ENCODE measurements around the gene PPT1.
A peak's percentile ranks its signal among the peaks of the same experiment; 100 is the strongest.

The PPT1 gene

DNA sequence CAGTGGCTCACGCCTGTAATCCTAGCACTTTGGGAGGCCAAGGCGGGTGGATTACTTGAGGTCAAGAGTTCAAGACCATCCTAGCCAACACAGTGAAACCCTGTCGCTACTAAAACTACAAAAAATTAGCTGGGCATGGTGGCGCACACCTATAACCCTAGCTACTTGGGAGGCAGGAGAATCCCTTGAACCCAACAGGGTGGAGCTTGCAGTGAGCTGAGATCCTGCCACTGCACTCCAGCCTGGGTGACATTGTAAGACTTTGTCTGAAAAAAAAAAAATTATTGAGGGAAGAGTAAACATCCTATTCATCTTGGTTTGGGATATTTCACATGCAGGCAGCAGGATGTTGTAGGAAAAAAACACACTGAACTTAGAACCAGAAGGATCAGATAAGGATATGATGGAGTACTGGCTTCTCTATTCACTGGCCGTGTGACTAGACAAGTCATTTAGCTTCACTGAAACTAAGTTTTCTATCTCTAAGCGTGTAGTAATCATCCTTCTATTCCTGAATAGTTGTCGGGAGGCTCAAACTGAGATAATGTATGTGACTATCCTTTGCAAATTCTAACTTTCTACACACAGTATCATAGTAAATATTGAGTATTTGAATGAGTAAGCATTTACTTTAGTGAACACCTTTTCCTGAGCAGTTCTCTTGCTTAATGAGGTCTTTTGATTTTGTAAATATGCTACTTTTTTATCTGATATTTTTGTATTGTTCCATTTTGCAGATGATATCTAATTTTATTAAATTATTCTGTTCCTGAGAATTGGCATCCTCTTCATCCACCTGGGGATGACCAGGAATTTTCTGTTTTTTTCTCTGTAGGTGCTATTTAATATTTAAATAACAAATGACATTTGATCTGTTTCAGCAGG is 38.4 kb downstream of the PPT1 start:
- Mint-ChIP-seq H3K27ac (ENCODE audit: low read depth) (peak overlapping the region; percentile 63), H3K4me1 (peaks cover 87% of the 10 kb centered on the region), H3K36me3 (ENCODE audit: insufficient read depth) (peaks cover 54% of the 10 kb centered on the region), H3K4me3 (peak overlapping the region; percentile 70), H3K9me3 (no peaks in the 10 kb centered on the region), H3K27me3 (no peaks in the 10 kb centered on the region)
- no peak for DNase-seq (ENCODE audit: low spot score in 2 of 2)
- no peak for ATAC-seq (replicated peaks; ENCODE audit: extremely low read depth, poor library complexity, severe bottlenecking)

DNA sequence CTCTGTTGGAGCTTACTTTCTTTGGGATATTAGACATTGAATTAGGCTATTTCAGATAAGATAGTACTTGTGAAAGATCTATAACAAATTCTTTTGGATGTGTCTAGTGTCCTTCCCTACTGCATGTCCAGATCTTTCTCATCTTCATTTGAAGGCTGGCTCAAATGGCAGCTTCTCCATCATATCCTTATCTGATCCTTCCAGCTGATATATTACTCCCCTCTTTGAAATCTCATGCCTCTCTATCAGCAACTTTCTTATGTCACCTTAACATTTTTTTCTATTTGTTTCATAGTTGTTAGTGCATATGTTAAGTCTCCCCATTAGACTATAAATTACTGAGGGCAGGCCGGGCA is 39.0 kb downstream of the PPT1 start:
- H3K27ac Mint-ChIP-seq (ENCODE audit: low read depth) = peak overlapping the region; percentile 63
- peaks cover 50% of the 10 kb centered on the region for H3K36me3 Mint-ChIP-seq (ENCODE audit: insufficient read depth)
- no peaks in the 10 kb centered on the region for H3K27me3 Mint-ChIP-seq
- no peak for DNase-seq (ENCODE audit: low spot score in 2 of 2)
- peaks cover 88% of the 10 kb centered on the region for H3K4me1 Mint-ChIP-seq
- ATAC-seq (replicated peaks; ENCODE audit: extremely low read depth, poor library complexity, severe bottlenecking) = no peak
- no peaks in the 10 kb centered on the region for H3K9me3 Mint-ChIP-seq
- H3K4me3 Mint-ChIP-seq = peak overlapping the region; percentile 70

DNA sequence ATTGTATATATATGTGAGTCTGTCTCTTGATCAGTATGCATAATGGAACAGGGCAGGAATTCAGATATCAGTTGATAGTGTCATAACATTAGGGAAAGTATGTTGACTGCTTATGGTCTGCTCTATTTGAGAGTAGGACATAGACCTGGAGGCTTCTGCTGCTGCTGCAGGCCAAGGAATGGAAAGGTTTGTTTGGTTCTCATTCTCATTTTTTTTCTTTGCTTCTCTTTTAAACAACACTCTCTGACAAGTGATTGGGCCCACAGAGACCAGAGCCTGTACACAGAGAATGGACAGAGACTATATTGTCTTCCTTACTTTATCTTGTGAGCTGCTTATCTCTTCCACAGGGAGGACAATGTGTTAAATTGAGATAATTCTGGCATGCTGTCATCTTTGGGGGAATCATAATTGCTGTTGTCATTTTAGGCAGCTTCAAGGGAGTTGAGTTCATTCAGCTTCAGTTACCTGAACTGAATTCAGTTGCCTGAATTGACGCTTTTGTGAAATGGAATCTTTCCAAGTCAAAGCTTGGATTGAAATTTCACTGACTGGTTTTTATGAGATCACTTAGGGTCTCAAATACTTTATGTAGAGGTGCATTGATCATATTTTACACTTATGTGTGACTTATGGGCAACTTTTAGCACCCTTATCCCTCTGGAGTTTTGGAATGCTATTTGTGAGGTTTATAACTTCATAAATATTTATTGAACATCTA is 39.6 kb downstream of the PPT1 start:
- Mint-ChIP-seq H3K36me3 (ENCODE audit: insufficient read depth) (peaks cover 46% of the 10 kb centered on the region), H3K27ac (ENCODE audit: low read depth) (peak overlapping the region; percentile 63), H3K4me1 (peaks cover 91% of the 10 kb centered on the region), H3K27me3 (no peaks in the 10 kb centered on the region), H3K4me3 (peak overlapping the region; percentile 70), H3K9me3 (no peaks in the 10 kb centered on the region)
- ATAC-seq (replicated peaks; ENCODE audit: extremely low read depth, poor library complexity, severe bottlenecking) (no peak), DNase-seq (ENCODE audit: low spot score in 2 of 2) (no peak)

DNA sequence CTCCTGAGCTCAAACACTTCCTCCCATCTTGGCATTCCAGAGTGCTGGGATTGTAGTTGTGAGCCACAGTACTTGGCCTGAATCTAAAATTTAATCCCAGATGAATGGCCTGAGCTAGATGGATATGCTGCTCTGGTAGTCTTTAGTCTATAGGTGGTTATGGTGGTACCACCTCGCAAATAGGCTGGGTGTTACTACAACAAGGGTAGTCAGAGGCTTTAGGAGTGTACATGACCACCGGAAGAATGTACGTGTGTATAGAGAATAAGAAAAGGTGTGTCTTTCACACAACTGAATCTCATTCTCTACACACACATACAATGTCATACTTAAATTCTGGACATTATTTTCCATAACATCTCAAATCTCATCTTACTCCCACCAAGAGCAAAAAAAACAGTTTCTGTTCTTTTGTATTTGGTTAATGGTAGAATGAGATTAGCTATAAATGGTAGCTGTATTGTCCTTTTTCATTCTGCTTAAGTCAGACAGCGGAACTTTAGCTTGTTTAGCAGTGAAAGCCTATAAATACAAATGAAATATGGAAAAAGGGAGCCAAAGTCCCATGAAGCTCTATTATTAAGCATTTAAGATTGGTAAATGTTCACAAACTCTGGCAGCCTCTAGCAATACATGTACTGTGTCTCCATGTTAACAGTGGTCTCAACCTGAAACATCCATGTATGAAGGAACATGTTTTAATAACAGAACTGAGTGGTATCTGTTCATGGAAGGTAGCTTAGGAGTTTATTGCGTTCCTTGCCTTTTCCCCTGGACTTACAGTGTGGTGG is 40.3 kb downstream of the PPT1 start:
- DNase-seq (ENCODE audit: low spot score in 2 of 2) (no peak), ATAC-seq (replicated peaks; ENCODE audit: extremely low read depth, poor library complexity, severe bottlenecking) (no peak)
- Mint-ChIP-seq H3K9me3 (no peaks in the 10 kb centered on the region), H3K27me3 (no peaks in the 10 kb centered on the region), H3K4me3 (peak overlapping the region; percentile 70), H3K36me3 (ENCODE audit: insufficient read depth) (peaks cover 40% of the 10 kb centered on the region), H3K27ac (ENCODE audit: low read depth) (peak overlapping the region; percentile 63), H3K4me1 (peaks cover 93% of the 10 kb centered on the region)

DNA sequence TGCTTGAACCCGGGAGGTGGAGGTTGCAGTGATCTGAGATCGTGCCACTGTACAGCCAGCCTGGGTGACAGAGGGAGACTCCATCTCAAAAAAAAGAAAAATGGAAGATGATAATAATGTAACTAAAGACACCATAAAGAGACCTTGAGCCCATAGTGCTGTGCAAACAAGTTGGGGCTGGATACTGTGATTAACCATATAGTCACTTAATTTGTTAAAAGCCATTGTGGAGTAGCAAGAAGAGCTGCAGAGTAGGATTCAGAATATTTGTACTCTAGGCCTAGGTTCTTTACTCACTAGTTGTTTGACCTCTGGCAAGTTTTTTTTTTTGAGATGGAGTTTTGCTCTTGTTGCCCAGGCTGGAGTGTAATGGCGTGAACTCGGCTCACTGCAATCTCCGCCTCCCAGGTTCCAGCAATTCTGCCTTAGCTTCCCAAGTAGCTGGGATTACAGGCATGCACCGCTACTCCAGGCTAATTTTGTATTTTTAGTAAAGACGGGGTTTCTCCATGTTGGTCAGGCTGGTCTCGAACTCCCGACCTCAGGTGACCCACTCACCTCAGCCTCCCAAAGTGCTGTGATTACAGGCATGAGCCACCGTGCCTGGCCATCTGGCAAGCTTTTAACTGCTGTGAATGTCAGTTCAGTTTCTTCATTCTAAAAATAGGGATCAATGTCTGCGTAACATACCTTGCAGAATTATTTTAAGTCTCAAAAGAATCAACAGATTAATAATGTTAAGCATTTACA is 43.7 kb downstream of the PPT1 start:
- Mint-ChIP-seq H3K27ac (ENCODE audit: low read depth) (peak overlapping the region; percentile 63), H3K9me3 (no peaks in the 10 kb centered on the region), H3K36me3 (ENCODE audit: insufficient read depth) (peaks cover 44% of the 10 kb centered on the region), H3K4me1 (peaks cover 91% of the 10 kb centered on the region), H3K4me3 (peak overlapping the region; percentile 32), H3K27me3 (no peaks in the 10 kb centered on the region)
- DNase-seq (ENCODE audit: low spot score in 2 of 2) (no peak), ATAC-seq (replicated peaks; ENCODE audit: extremely low read depth, poor library complexity, severe bottlenecking) (no peak)

DNA sequence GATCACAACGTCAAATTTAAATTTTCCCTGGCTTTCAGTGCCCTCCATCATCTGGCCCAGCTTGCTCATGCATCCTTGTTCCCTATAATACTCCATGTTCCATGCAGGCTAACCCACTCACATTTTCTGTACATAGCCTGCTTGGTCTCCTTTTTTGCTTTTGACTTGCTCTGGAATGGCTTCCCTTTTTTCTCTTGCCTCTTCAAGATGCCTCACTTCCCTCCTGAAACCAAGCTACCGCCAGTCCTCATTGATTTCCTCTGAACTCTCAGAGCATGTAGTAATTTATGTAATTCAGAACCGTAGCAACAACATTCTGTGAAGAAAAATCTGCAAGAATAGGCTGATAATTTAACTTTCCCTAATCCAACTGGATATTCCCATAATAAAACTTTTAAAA is 46.2 kb downstream of the PPT1 start:
- Mint-ChIP-seq H3K4me1 (peaks cover 80% of the 10 kb centered on the region), H3K4me3 (peak overlapping the region; percentile 57), H3K36me3 (ENCODE audit: insufficient read depth) (peaks cover 46% of the 10 kb centered on the region), H3K27me3 (no peaks in the 10 kb centered on the region), H3K27ac (ENCODE audit: low read depth) (peak overlapping the region; percentile 29), H3K9me3 (no peaks in the 10 kb centered on the region)
- ATAC-seq (replicated peaks; ENCODE audit: extremely low read depth, poor library complexity, severe bottlenecking) (no peak), DNase-seq (ENCODE audit: low spot score in 2 of 2) (no peak)

DNA sequence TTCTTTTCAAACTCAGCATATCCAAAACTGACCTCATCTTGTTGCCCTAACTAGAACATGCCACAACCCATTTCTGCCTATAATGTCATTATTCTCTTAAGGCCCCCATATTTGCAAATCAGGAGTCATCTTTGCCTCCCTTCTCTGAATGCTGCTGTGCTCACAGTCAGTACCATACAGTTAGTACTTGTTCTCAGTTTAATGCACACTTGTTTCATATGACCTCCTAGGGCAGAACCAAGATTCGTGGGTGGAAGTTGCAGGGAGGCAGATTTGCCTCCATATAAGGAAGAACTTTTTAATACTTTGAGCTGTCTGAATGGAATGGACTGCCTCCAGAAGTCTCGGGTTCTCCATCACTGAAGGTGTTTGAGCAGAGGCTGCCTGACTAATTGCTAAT is 47.3 kb downstream of the PPT1 start:
- Mint-ChIP-seq H3K4me3 (peak overlapping the region; percentile 44), H3K4me1 (peaks cover 80% of the 10 kb centered on the region), H3K27me3 (no peaks in the 10 kb centered on the region), H3K27ac (ENCODE audit: low read depth) (peak overlapping the region; percentile 69), H3K9me3 (no peaks in the 10 kb centered on the region), H3K36me3 (ENCODE audit: insufficient read depth) (peaks cover 47% of the 10 kb centered on the region)
- DNase-seq (ENCODE audit: low spot score in 2 of 2) (no peak), ATAC-seq (replicated peaks; ENCODE audit: extremely low read depth, poor library complexity, severe bottlenecking) (no peak)

DNA sequence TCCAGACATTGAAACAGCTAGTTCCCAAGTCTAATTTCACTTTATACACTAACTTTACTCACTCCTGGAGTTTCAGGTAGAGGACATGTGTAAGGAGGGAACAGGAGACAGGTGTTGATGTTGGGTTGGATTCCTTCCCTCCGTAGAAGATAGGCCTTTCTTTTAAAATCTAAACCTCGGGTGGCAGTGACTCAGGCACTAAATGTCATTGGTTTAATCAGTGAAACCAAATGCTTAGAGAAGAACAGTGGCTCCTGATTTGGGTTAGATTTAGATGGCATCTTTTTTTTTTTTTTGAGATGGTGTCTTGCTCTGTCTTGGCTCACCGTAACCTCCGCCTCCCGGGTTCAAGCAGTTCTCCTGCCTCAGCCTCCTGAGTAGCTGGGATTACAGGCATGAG is 49.3 kb downstream of the PPT1 start:
- Mint-ChIP-seq H3K36me3 (ENCODE audit: insufficient read depth) (peaks cover 55% of the 10 kb centered on the region), H3K9me3 (no peaks in the 10 kb centered on the region), H3K4me3 (peak overlapping the region; percentile 44), H3K27me3 (no peaks in the 10 kb centered on the region), H3K27ac (ENCODE audit: low read depth) (peak overlapping the region; percentile 82), H3K4me1 (peaks cover 81% of the 10 kb centered on the region)
- DNase-seq (ENCODE audit: low spot score in 2 of 2) = no peak
- ATAC-seq (replicated peaks; ENCODE audit: extremely low read depth, poor library complexity, severe bottlenecking) = no peak

DNA sequence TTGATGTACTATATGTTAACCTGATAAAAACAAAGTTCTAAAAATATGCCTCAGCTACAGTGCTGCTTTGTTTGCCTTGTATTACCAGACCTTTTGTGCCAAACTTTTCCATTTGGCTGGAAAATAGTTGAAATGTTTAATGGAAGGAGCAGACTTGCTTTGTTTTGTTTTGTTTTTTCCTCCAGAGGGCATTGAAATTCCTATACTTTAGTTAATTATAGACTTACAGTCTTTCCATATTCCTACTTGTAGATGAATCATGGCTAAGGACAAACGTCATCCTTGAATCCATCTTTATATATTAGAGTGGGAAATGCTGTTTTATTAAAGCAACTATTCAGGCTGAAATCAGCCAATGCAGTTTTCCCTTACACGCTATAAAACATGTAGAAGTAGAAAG is 49.8 kb downstream of the PPT1 start:
- peaks cover 56% of the 10 kb centered on the region for H3K36me3 Mint-ChIP-seq (ENCODE audit: insufficient read depth)

DNA sequence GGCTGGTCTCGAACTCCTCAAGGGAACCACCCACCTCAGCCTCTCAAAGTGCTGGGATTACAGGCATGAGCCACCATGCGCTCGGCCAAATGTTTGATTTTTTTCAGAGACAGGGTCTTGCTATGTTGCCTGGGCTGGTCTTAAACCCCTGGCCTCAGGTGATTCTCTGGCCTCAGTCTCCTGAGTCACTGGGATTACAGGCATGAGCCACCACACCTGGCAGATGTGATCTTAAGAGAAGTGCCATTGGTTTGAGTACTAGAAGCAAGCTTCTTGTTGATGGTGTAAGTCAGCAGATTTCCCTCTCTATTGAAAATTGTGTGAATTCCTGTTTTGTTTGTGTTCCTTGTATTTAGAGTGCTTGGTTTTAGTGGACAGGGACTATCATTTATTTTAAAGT is 51.3 kb downstream of the PPT1 start:
- Mint-ChIP-seq H3K4me1 (peaks cover 83% of the 10 kb centered on the region), H3K36me3 (ENCODE audit: insufficient read depth) (peaks cover 53% of the 10 kb centered on the region)

More for the DNA sequence above, 49.8 kb downstream of the PPT1 start:
- H3K27ac Mint-ChIP-seq (ENCODE audit: low read depth) = peak overlapping the region; percentile 82
- H3K4me3 Mint-ChIP-seq = peak overlapping the region; percentile 44
- ATAC-seq (replicated peaks; ENCODE audit: extremely low read depth, poor library complexity, severe bottlenecking) (no peak), DNase-seq (ENCODE audit: low spot score in 2 of 2) (no peak)
- H3K9me3 Mint-ChIP-seq = no peaks in the 10 kb centered on the region
- H3K27me3 Mint-ChIP-seq = no peaks in the 10 kb centered on the region
- peaks cover 83% of the 10 kb centered on the region for H3K4me1 Mint-ChIP-seq

DNA sequence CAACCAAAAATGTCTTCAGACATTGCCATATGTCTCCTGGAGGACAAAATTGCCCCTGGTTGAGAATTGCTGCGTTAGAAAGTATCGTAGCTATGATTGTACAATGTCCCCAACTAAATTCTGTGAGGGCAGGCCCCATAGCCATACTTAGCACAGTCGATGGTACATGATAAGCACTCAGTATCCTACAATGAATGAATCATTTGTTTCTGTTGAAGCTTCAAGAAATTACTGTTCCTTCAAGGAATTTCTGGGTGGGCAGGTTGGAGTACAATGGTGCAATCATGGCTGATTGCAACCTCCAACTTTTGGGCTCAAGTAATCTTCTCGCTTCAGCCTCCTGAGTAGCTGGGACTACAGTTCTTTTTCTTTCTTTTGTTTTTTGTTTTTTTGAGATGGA is 51.9 kb downstream of the PPT1 start:
- H3K4me1 Mint-ChIP-seq = peaks cover 83% of the 10 kb centered on the region
- no peak for ATAC-seq (replicated peaks; ENCODE audit: extremely low read depth, poor library complexity, severe bottlenecking)
- no peak for DNase-seq (ENCODE audit: low spot score in 2 of 2)
- peak overlapping the region; percentile 76 for H3K4me3 Mint-ChIP-seq
- H3K36me3 Mint-ChIP-seq (ENCODE audit: insufficient read depth) = peaks cover 55% of the 10 kb centered on the region
- H3K9me3 Mint-ChIP-seq = no peaks in the 10 kb centered on the region
- no peaks in the 10 kb centered on the region for H3K27me3 Mint-ChIP-seq
- peak overlapping the region; percentile 89 for H3K27ac Mint-ChIP-seq (ENCODE audit: low read depth)

More for the DNA sequence above, 51.3 kb downstream of the PPT1 start:
- DNase-seq (ENCODE audit: low spot score in 2 of 2) (no peak), ATAC-seq (replicated peaks; ENCODE audit: extremely low read depth, poor library complexity, severe bottlenecking) (no peak)
- peak overlapping the region; percentile 76 for H3K4me3 Mint-ChIP-seq
- H3K27me3 Mint-ChIP-seq = no peaks in the 10 kb centered on the region
- H3K27ac Mint-ChIP-seq (ENCODE audit: low read depth) = peak overlapping the region; percentile 89
- no peaks in the 10 kb centered on the region for H3K9me3 Mint-ChIP-seq

DNA sequence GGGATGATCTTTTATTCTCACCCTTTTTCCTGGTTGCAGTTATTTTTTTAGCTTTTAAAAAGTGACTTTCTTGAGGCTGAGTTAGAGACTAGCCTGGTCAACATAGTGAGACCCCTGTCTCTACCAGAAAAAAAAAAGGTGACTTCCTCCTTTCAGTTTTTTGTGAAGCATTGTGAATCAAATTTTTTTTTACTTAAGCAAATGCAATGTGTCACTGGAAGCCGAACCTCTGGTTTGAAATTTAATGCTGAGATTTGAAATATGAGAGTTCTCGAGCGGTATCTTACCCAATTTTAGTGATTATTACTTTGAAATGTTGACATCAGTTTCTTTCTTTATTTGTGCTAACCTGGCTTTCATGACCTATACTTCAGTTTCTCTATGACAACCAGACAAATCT is 52.9 kb downstream of the PPT1 start:
- Mint-ChIP-seq H3K9me3 (no peaks in the 10 kb centered on the region), H3K36me3 (ENCODE audit: insufficient read depth) (peaks cover 53% of the 10 kb centered on the region), H3K27ac (ENCODE audit: low read depth) (peak overlapping the region; percentile 96), H3K4me1 (peaks cover 82% of the 10 kb centered on the region), H3K4me3 (peak overlapping the region; percentile 76), H3K27me3 (no peaks in the 10 kb centered on the region)
- DNase-seq (ENCODE audit: low spot score in 2 of 2) (no peak), ATAC-seq (replicated peaks; ENCODE audit: extremely low read depth, poor library complexity, severe bottlenecking) (no peak)

Data from central memory CD8-positive, alpha-beta T cell (primary cell).